Urinary bladder (tissue), 4 donors: ENCODE data around the gene GPR87. TPM values are rescaled to one million over a fixed set of nuclear protein-coding genes. Genes with fewer than 3 reads are reported as not detected.
A peak's percentile ranks its signal among the peaks of the same experiment; 100 is the strongest.

ENCODE experiments used
- DNase-seq: peaks from one replicate; pipeline ENCODE4 v3.0.0-alpha.2; 2015; ENCODE audit errors: extremely low spot score
- H3K27ac ChIP-seq: one replicate; pipeline ENCODE4 v1.5.1; 2013; ENCODE audit warnings: low read depth, mild to moderate bottlenecking, moderate library complexity
- H3K36me3 ChIP-seq: one replicate; pipeline ENCODE4 v1.6.1; 2013; ENCODE audit warnings: mild to moderate bottlenecking, moderate library complexity; ENCODE audit not compliant: insufficient read depth
- H3K4me1 ChIP-seq: one replicate; pipeline ENCODE4 v1.6.1; 2013; ENCODE audit warnings: mild to moderate bottlenecking, moderate library complexity; ENCODE audit not compliant: insufficient read depth
- H3K4me3 ChIP-seq: one replicate; pipeline ENCODE4 v1.5.1; 2013; ENCODE audit warnings: low read depth, low read length
- WGBS: extraction: QIAGEN DNeasy Blood & Tissue Kit; methylation state at CpG from one replicate; pipeline ENCODE4 v1.1.7; 2013; 5-methylcytosine and 5-hydroxymethylcytosine counted together
- polyA plus RNA-seq: library from polyadenylated mRNA; stranded (reverse); fragments of 200-250 nt; gene quantifications from one replicate; pipeline ENCODE4 v1.2.3, GENCODE V29; 2013
- total RNA-seq: library from RNA; depleted of rRNA; stranded (reverse); fragments of >200 nt; gene quantifications from one replicate; pipeline ENCODE4 v1.2.3, GENCODE V29; 2014
- donor health status: healthy with polysubstance abuse.
- donor health status: healthy.

GPR87 gene
- total and polyA plus RNA-seq, 2 donors: 4.2 to 5.0 TPM

- Histone ChIP-seq H3K4me3 (no peak overlapping the region), H3K27ac (no peak overlapping the region), H3K4me1 (no peaks in the 10 kb centered on the region), H3K36me3 (no peaks in the 10 kb centered on the region)
- no peak for DNase-seq
- 82% methylated on average over 1 of the region's 1 CpG for WGBS
These were observed 30.7 kb downstream of the GPR87 start for GRCh38 chr3:151285940-151286339.

GRCh38 chr3:151283907-151284461 lies 32.6 kb downstream of the GPR87 start:
- H3K4me1 ChIP-seq: no peaks in the 10 kb centered on the region
- H3K36me3 ChIP-seq: no peaks in the 10 kb centered on the region
- WGBS: 38% methylated on average over 5 of the region's 5 CpGs
- peak; percentile 20 for DNase-seq
- peak overlapping the region; percentile 66 for H3K27ac ChIP-seq
- H3K4me3 ChIP-seq: no peak overlapping the region

GRCh38 chr3:151283387-151283786 lies 33.2 kb downstream of the GPR87 start:
- Histone ChIP-seq H3K4me1 (no peaks in the 10 kb centered on the region), H3K36me3 (no peaks in the 10 kb centered on the region), H3K4me3 (no peak overlapping the region), H3K27ac (no peak overlapping the region)
- DNase-seq: no peak
- WGBS: 66% methylated on average over 4 of the region's 4 CpGs

- DNase-seq: peak; percentile 32
- 2% methylated on average over 1 of the region's 1 CpG for WGBS
- H3K4me1 ChIP-seq: no peaks in the 10 kb centered on the region
These were observed 33.7 kb downstream of the GPR87 start for GRCh38 chr3:151282921-151283320.

GRCh38 chr3:151281671-151282324 lies 34.8 kb downstream of the GPR87 start:
- no peak overlapping the region for H3K4me3 ChIP-seq

More at GRCh38 chr3:151282921-151283320, 33.7 kb downstream of the GPR87 start:
- H3K36me3 ChIP-seq: no peaks in the 10 kb centered on the region
- H3K4me3 ChIP-seq: no peak overlapping the region
- no peak overlapping the region for H3K27ac ChIP-seq

GRCh38 chr3:151278230-151278629 lies 38.4 kb downstream of the GPR87 start, which contains the start of gene P2RY14:
TSS of gene P2RY14 (minus strand) at chr3:151278542. CDS start at chr3:151214316, 64,226 bp downstream.
- Histone ChIP-seq H3K4me1 (no peaks in the 10 kb centered on the region), H3K27ac (no peak within 1 kb of the TSS), H3K4me3 (no peak within 1 kb of the TSS), H3K36me3 (no peaks in the 10 kb centered on the region)
- 65% methylated on average over 4 of the region's 4 CpGs for WGBS
- no peak for DNase-seq

More at GRCh38 chr3:151281671-151282324, 34.8 kb downstream of the GPR87 start:
- 52% methylated on average over 9 of the region's 9 CpGs for WGBS
- no peak for DNase-seq
- no peaks in the 10 kb centered on the region for H3K36me3 ChIP-seq
- no peak overlapping the region for H3K27ac ChIP-seq
- no peaks in the 10 kb centered on the region for H3K4me1 ChIP-seq

GRCh38 chr3:151276687-151277042 lies 40.0 kb downstream of the GPR87 start:
- Histone ChIP-seq H3K4me3 (no peak overlapping the region), H3K27ac (no peak overlapping the region), H3K4me1 (no peaks in the 10 kb centered on the region), H3K36me3 (no peaks in the 10 kb centered on the region)
- no peak for DNase-seq
- 89% methylated on average over 6 of the region's 6 CpGs for WGBS

- 84% methylated on average over 2 of the region's 2 CpGs for WGBS
- Histone ChIP-seq H3K36me3 (no peaks in the 10 kb centered on the region), H3K4me1 (no peaks in the 10 kb centered on the region), H3K4me3 (no peak overlapping the region), H3K27ac (no peak overlapping the region)
- no peak for DNase-seq
These were observed 40.5 kb downstream of the GPR87 start for GRCh38 chr3:151276038-151276686.

GRCh38 chr3:151275091-151275490 lies 41.5 kb downstream of the GPR87 start:
- DNase-seq: no peak
- Histone ChIP-seq H3K4me3 (no peak overlapping the region), H3K4me1 (no peaks in the 10 kb centered on the region), H3K36me3 (no peaks in the 10 kb centered on the region), H3K27ac (no peak overlapping the region)
- WGBS: 82% methylated on average over 5 of the region's 5 CpGs

GRCh38 chr3:151269631-151270030 lies 47.0 kb downstream of the GPR87 start:
- 52% methylated on average over 5 of the region's 5 CpGs for WGBS

GRCh38 chr3:151268267-151269235 lies 48.1 kb downstream of the GPR87 start:
- Histone ChIP-seq H3K36me3 (no peaks in the 10 kb centered on the region), H3K4me1 (no peaks in the 10 kb centered on the region), H3K27ac (peak overlapping the region; percentile 2), H3K4me3 (no peak overlapping the region)
- WGBS: 89% methylated on average over 11 of the region's 11 CpGs
- no peak for DNase-seq

More at GRCh38 chr3:151269631-151270030, 47.0 kb downstream of the GPR87 start:
- DNase-seq: no peak
- no peak overlapping the region for H3K4me3 ChIP-seq
- H3K36me3 ChIP-seq: no peaks in the 10 kb centered on the region
- H3K27ac ChIP-seq: no peak overlapping the region
- H3K4me1 ChIP-seq: no peaks in the 10 kb centered on the region

GRCh38 chr3:151267066-151267465 lies 49.6 kb downstream of the GPR87 start:
- WGBS: 71% methylated on average over 1 of the region's 1 CpG

GRCh38 chr3:151265866-151266265 lies 50.8 kb downstream of the GPR87 start:
- DNase-seq: no peak
- WGBS: 75% methylated on average over 5 of the region's 5 CpGs
- H3K36me3 ChIP-seq: no peaks in the 10 kb centered on the region
- no peak overlapping the region for H3K27ac ChIP-seq
- no peaks in the 10 kb centered on the region for H3K4me1 ChIP-seq
- no peak overlapping the region for H3K4me3 ChIP-seq

More at GRCh38 chr3:151267066-151267465, 49.6 kb downstream of the GPR87 start:
- DNase-seq: no peak
- Histone ChIP-seq H3K4me3 (no peak overlapping the region), H3K4me1 (no peaks in the 10 kb centered on the region), H3K36me3 (no peaks in the 10 kb centered on the region), H3K27ac (no peak overlapping the region)
